GM12878 (cell line): ENCODE data around the gene GTF3C1.

Experiments
- BHLHE40 ChIP-seq, 2 experiments: fragments of 450-650 bp in 1 of 2; IDR thresholded peaks; 2 replicates each; pipeline ENCODE4 v1.6.1; 2011 to 2017; ENCODE audit warnings: low read depth in 2 of 2, borderline replicate concordance in 1 of 2, improper control_type of control experiment in 1 of 2, low read length in 1 of 2, mild to moderate bottlenecking in 1 of 2
- CREB1 ChIP-seq: IDR thresholded peaks from 2 replicates; pipeline ENCODE4 v1.6.1; 2012; ENCODE audit warnings: low read depth, mild to moderate bottlenecking, inconsistent platforms
- EP300 ChIP-seq, 2 experiments: fragments of 150-350 bp in 1 of 2; IDR thresholded peaks; 2 replicates each; pipeline ENCODE4 v1.6.1; 2011 to 2012; ENCODE audit warnings: low read depth in 2 of 2, low read length in 2 of 2, borderline replicate concordance in 1 of 2, improper control_type of control experiment in 1 of 2, inconsistent platforms in 1 of 2; ENCODE audit not compliant: control insufficient read depth in 1 of 2
- ESRRA ChIP-seq: IDR thresholded peaks from 2 replicates; pipeline ENCODE4 v1.6.1; 2012; ENCODE audit warnings: mild to moderate bottlenecking, low read length, improper control_type of control experiment
- FOS ChIP-seq: IDR thresholded peaks from 3 replicates; pipeline ENCODE4 v1.6.1; 2011; ENCODE audit warnings: borderline replicate concordance; ENCODE audit not compliant: insufficient read length; ENCODE audit errors: extremely low read depth
- NFYB ChIP-seq: IDR thresholded peaks from 2 replicates; pipeline ENCODE4 v1.6.1; 2011; ENCODE audit warnings: low read depth, mild to moderate bottlenecking, low read length, improper control_type of control experiment, moderate library complexity; ENCODE audit not compliant: insufficient read depth
- NRF1 ChIP-seq: conservative IDR thresholded peaks from 2 replicates; pipeline ENCODE4 v1.6.1; 2011; ENCODE audit warnings: mild to moderate bottlenecking, low read depth, low read length, improper control_type of control experiment
- POLR2A ChIP-seq: IDR thresholded peaks from 2 replicates; pipeline ENCODE4 v1.6.1; 2011; ENCODE audit warnings: low read depth, mild to moderate bottlenecking, low read length
- RFX5 ChIP-seq: IDR thresholded peaks from 2 replicates; pipeline ENCODE4 v1.6.1; 2011; ENCODE audit warnings: low read depth, low read length, improper control_type of control experiment
- SIN3A ChIP-seq: IDR thresholded peaks from 2 replicates; pipeline ENCODE4 v1.6.1; 2012; ENCODE audit warnings: low read depth, low read length, improper control_type of control experiment
- ZNF274 ChIP-seq: IDR thresholded peaks from one replicate; pipeline ENCODE4 v1.8.0; 2011; ENCODE audit not compliant: insufficient read length, insufficient read depth
- TF ChIP-seq, protein P1 (sequence below), 3 experiments: IDR thresholded peaks in 2 of 3; conservative IDR thresholded peaks in 1 of 3; 2 replicates each; pipeline ENCODE4 v1.5.1; 2011; ENCODE audit warnings: low read depth in 3 of 3, low read length in 3 of 3, mild to moderate bottlenecking in 3 of 3, control low read depth in 2 of 3, moderate library complexity in 2 of 3, inconsistent platforms in 1 of 3, mixed read lengths in 1 of 3; ENCODE audit not compliant: control insufficient read depth in 2 of 3, insufficient read depth in 1 of 3; ENCODE audit errors: extremely low read depth in 1 of 3
- TF ChIP-seq, protein P2 (sequence below): IDR thresholded peaks from 2 replicates; pipeline ENCODE4 v1.6.1; 2012; ENCODE audit warnings: mild to moderate bottlenecking, low read depth, low read length
- TF ChIP-seq, protein P3 (sequence below): IDR thresholded peaks from 2 replicates; pipeline ENCODE4 v1.6.1; 2011; ENCODE audit warnings: low read depth, mild to moderate bottlenecking, low read length, moderate library complexity, borderline replicate concordance; ENCODE audit errors: extremely low read depth

DNA sequence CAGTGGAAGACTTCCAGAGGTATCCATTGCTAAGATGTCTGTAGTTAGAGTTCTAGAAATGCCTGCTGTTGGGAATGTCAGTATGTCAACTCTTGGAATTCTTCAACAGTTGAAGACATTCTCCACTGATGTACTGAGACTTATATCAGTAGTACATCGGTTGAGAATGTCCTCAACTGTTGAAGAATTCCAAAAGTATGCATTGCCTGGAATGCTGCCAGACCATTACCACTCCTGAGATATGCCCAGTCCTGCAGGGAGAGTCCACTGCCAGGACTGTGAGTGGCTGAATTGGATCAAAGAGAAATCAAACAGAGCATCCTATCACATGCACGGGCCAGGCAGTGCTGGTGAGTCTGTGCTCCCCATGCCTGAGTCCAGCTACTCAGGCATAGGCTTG lies 105.7 kb downstream of the GTF3C1 start:
- TF ChIP-seq EP300 (IDR thresholded peaks at IDR 0.05; ENCODE audit: borderline replicate concordance in 1 of 2, control insufficient read depth in 1 of 2, low read depth in 2 of 2, low read length in 2 of 2) (no peak), BHLHE40 (IDR thresholded peaks at IDR 0.05; ENCODE audit: borderline replicate concordance in 1 of 2, low read depth in 2 of 2, low read length in 1 of 2) (no peak), CREB1 (no peak), RFX5 (no peak), ZNF274 (no peak), FOS (no peak), NRF1 (no peak), SIN3A (no peak), NFYB (no peak), ESRRA (no peak), POLR2A (peak; percentile 47)
- TF ChIP-seq, protein P1, sequence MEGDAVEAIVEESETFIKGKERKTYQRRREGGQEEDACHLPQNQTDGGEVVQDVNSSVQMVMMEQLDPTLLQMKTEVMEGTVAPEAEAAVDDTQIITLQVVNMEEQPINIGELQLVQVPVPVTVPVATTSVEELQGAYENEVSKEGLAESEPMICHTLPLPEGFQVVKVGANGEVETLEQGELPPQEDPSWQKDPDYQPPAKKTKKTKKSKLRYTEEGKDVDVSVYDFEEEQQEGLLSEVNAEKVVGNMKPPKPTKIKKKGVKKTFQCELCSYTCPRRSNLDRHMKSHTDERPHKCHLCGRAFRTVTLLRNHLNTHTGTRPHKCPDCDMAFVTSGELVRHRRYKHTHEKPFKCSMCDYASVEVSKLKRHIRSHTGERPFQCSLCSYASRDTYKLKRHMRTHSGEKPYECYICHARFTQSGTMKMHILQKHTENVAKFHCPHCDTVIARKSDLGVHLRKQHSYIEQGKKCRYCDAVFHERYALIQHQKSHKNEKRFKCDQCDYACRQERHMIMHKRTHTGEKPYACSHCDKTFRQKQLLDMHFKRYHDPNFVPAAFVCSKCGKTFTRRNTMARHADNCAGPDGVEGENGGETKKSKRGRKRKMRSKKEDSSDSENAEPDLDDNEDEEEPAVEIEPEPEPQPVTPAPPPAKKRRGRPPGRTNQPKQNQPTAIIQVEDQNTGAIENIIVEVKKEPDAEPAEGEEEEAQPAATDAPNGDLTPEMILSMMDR (IDR thresholded peaks at IDR 0.05 in 2 of 3, conservative IDR thresholded peaks at IDR 0.05 in 1 of 3; ENCODE audit: control insufficient read depth in 2 of 3, extremely low read depth in 1 of 3, insufficient read depth in 1 of 3, low read depth in 3 of 3, low read length in 3 of 3): no peak
- TF ChIP-seq, protein P2, sequence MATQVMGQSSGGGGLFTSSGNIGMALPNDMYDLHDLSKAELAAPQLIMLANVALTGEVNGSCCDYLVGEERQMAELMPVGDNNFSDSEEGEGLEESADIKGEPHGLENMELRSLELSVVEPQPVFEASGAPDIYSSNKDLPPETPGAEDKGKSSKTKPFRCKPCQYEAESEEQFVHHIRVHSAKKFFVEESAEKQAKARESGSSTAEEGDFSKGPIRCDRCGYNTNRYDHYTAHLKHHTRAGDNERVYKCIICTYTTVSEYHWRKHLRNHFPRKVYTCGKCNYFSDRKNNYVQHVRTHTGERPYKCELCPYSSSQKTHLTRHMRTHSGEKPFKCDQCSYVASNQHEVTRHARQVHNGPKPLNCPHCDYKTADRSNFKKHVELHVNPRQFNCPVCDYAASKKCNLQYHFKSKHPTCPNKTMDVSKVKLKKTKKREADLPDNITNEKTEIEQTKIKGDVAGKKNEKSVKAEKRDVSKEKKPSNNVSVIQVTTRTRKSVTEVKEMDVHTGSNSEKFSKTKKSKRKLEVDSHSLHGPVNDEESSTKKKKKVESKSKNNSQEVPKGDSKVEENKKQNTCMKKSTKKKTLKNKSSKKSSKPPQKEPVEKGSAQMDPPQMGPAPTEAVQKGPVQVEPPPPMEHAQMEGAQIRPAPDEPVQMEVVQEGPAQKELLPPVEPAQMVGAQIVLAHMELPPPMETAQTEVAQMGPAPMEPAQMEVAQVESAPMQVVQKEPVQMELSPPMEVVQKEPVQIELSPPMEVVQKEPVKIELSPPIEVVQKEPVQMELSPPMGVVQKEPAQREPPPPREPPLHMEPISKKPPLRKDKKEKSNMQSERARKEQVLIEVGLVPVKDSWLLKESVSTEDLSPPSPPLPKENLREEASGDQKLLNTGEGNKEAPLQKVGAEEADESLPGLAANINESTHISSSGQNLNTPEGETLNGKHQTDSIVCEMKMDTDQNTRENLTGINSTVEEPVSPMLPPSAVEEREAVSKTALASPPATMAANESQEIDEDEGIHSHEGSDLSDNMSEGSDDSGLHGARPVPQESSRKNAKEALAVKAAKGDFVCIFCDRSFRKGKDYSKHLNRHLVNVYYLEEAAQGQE: no peak
- TF ChIP-seq, protein P3, sequence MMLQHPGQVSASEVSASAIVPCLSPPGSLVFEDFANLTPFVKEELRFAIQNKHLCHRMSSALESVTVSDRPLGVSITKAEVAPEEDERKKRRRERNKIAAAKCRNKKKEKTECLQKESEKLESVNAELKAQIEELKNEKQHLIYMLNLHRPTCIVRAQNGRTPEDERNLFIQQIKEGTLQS: no peak
